WERI-Rb-1 (cell line): ENCODE data around the gene SETX.
"Not testable (repeated sequence)": the region's sequence is repeated elsewhere in the genome, so short reads cannot be mapped to it uniquely, and the experiment has no call there.

Source experiments
- DNase-seq: peaks from one replicate; pipeline ENCODE4 v3.0.0-alpha.2; 2020
- H3K27ac ChIP-seq: fragments of 250-450 bp; sonication (Bioruptor Pico); 2 replicates; pipeline ENCODE4 v1.5.1; 2020; ENCODE audit warnings: mild to moderate bottlenecking, moderate library complexity
- H3K27me3 ChIP-seq: fragments of 250-450 bp; sonication (Bioruptor Pico); 2 replicates; pipeline ENCODE4 v1.5.1; 2021; ENCODE audit warnings: mild to moderate bottlenecking, low read depth, moderate library complexity; ENCODE audit not compliant: insufficient read depth, severe bottlenecking
- H3K36me3 ChIP-seq: fragments of 250-450 bp; sonication (Bioruptor Pico); 2 replicates; pipeline ENCODE4 v1.5.1; 2020; ENCODE audit warnings: mild to moderate bottlenecking, moderate library complexity
- H3K4me3 ChIP-seq: 2 replicates; pipeline ENCODE4 v1.5.1; 2011; ENCODE audit warnings: low read depth, mild to moderate bottlenecking, control low read depth, low read length
- H3K9me3 ChIP-seq: fragments of 250-450 bp; sonication (Bioruptor Pico); 2 replicates; pipeline ENCODE4 v1.5.1; 2021; ENCODE audit warnings: mild to moderate bottlenecking, moderate library complexity; ENCODE audit not compliant: severe bottlenecking
- TF ChIP-seq, protein P1 (sequence below): IDR thresholded peaks from 2 replicates; pipeline ENCODE4 v1.5.1; 2011; ENCODE audit warnings: low read depth, mild to moderate bottlenecking, control low read depth, inconsistent platforms, low read length

Gene SETX

DNA sequence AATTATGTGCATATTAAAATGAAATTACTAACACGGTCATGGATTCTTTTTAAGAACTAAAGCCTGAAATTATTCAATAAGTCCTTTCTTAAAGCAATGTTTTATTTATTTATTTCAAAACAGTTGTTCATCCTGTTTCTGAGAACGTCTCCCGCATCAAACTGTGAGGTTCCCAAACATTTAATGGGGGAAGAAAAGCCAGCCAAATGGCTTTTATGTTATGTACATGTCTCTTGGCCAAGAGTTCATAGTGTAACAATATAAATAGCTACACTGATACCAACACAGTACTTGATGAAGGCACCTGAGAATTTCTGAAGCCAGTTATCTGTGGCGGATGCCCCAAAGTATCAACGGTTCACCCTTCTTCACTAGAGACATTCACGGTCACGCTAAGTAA is 36.2 kb upstream of the SETX start:
- H3K4me3 ChIP-seq, result no peak overlapping the region
- peaks cover 89% of the 10 kb centered on the region for H3K36me3 ChIP-seq
- H3K27me3 ChIP-seq, result no peaks in the 10 kb centered on the region
- no peaks in the 10 kb centered on the region for H3K9me3 ChIP-seq
- TF ChIP-seq, protein P1, sequence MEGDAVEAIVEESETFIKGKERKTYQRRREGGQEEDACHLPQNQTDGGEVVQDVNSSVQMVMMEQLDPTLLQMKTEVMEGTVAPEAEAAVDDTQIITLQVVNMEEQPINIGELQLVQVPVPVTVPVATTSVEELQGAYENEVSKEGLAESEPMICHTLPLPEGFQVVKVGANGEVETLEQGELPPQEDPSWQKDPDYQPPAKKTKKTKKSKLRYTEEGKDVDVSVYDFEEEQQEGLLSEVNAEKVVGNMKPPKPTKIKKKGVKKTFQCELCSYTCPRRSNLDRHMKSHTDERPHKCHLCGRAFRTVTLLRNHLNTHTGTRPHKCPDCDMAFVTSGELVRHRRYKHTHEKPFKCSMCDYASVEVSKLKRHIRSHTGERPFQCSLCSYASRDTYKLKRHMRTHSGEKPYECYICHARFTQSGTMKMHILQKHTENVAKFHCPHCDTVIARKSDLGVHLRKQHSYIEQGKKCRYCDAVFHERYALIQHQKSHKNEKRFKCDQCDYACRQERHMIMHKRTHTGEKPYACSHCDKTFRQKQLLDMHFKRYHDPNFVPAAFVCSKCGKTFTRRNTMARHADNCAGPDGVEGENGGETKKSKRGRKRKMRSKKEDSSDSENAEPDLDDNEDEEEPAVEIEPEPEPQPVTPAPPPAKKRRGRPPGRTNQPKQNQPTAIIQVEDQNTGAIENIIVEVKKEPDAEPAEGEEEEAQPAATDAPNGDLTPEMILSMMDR, result no peak
- DNase-seq, result no peak
- H3K27ac ChIP-seq, result no peak overlapping the region

DNA sequence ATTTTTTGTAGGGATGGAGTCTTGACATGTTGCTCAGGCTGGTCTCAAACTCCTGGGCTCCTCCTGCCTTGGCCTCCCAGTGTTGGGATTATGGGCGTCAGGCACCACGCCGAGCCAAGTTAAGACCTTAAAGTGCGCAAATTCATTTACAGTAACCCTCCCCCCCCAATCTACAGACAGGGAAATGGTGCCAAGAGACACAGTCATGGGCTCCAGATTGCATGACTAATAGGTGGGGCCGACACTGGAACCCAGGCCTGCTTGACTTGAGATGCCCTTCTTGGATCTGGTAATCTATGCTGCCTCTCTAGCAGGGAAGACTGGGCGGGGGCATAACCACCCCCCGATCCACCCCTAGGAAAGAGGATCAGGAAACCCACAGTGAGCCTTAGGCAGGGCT is 32.3 kb upstream of the SETX start:
- Histone ChIP-seq H3K4me3 (no peak overlapping the region), H3K9me3 (no peaks in the 10 kb centered on the region), H3K27ac (no peak overlapping the region), H3K36me3 (peaks cover 81% of the 10 kb centered on the region), H3K27me3 (no peaks in the 10 kb centered on the region)
- no peak for DNase-seq
- TF ChIP-seq, protein P1, result no peak

DNA sequence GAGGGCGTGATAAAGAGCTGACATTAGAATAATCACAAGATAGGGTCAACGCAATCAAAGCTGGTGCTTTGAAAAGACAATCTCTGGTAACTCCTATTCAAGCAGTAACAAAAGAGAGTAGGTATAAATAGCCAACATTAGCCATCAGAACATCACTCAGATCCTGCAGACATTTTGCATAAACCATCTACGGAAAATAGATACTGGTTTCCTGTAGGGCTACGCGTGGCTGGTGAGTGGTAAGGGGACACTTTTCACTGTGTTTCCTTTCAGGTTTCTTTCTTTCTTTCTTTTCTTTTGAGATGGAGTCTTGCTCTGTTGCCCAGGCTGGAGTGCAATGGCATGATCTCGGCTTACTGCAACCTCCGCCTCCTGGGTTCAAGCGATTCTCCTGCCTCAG is 29.6 kb upstream of the SETX start:
- Histone ChIP-seq H3K36me3 (peaks cover 83% of the 10 kb centered on the region), H3K27ac (no peak overlapping the region), H3K9me3 (no peaks in the 10 kb centered on the region), H3K27me3 (no peaks in the 10 kb centered on the region), H3K4me3 (no peak overlapping the region)
- DNase-seq, result no peak
- TF ChIP-seq, protein P1, result no peak

DNA sequence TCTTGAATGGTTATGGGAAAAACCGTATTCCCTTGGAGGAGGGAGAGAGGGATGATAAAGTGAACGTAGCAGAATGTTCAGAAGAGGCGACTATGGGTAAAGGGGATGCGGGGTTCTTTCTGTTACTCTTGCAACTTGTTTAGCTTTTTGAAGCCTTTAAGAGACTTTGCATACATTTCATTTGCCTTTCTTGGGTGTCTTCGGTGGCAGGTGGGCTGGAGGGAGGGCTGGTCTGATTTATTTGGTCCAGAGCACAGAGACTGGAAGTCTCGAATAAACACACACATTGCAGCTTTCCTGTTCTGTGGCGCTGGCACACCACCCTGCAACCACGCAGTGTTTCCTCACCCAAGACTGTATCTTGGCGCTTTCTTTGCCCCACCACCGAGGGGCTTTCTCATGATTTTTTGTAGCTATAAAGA is 28.7 kb upstream of the SETX start:
- DNase-seq, result no peak

DNA sequence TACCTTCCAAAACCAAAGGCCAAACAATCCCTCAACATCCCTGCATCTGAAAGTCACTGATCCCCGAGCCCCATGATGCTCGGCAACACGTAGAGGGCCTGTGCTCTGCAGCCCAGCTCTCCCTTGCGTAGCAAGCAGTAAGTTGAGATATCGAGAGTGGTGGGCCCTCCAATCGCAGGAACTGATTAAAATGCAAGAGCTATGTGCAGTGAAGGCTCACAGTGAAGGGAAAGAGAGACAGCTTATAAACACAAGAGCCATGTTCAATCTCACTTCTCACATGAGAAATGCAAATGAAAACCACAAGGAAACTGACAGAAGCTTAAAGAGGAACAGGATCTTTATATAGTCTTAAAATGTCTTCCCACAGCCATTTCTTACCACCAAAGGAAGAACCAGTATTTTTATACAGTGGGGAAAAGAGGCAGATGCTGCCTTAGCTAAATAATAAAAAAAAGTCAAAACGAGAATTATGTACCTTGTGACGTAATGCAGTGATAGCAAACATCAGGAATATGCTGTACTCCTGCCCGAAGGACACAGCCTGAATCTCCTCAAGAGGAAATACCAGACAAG is 27.3 kb upstream of the SETX start:
- TF ChIP-seq, protein P1, result no peak
- H3K27me3 ChIP-seq, result no peaks in the 10 kb centered on the region
- peaks cover 72% of the 10 kb centered on the region for H3K36me3 ChIP-seq
- no peak overlapping the region for H3K4me3 ChIP-seq
- H3K27ac ChIP-seq, result no peak overlapping the region
- DNase-seq, result no peak
- no peaks in the 10 kb centered on the region for H3K9me3 ChIP-seq

More for the DNA sequence above, 28.7 kb upstream of the SETX start:
- peaks cover 83% of the 10 kb centered on the region for H3K36me3 ChIP-seq
- no peak overlapping the region for H3K27ac ChIP-seq
- TF ChIP-seq, protein P1, result no peak
- H3K4me3 ChIP-seq, result no peak overlapping the region
- no peaks in the 10 kb centered on the region for H3K27me3 ChIP-seq
- no peaks in the 10 kb centered on the region for H3K9me3 ChIP-seq

DNA sequence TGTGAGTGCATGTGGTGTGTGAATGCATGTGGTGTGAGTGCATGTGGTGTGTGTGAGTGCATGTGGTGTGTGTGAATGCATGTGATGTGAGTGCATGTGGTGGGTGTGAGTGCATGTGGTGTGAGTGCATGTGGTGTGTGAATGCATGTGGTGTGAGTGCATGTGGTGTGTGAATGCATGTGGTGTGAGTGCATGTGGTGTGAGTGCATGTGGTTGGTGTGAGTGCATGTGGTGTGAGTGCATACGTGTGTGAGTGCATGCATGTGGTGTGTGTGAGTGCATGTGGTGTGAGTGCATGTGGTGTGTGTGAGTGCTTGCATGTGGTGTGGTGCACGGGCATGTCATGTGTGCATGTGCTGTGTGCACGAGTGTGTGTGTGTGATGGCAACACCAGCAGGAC is 23.6 kb upstream of the SETX start:
- not testable (repeated sequence) for H3K27me3 ChIP-seq, H3K9me3 ChIP-seq, DNase-seq, H3K27ac ChIP-seq, H3K4me3 ChIP-seq
- peaks cover 49% of the 10 kb centered on the region for H3K36me3 ChIP-seq

DNA sequence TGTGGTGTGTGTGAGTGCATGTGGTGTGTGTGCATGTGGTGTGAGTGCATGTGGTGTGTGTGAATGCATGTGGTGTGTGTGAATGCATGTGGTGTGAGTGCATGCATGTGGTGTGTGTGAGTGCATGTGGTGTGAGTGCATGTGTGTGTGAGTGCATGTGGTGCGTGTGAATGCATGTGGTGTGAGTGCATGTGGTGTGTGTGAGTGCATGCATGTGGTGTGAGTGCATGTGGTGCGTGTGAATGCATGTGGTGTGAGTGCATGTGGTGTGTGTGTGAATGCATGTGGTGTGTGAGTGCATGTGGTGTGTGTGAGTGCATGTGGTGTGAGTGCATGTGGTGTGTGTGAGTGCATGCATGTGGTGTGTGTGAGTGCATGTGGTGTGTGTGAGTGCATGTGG is 23.0 kb upstream of the SETX start:
- not testable (repeated sequence) for DNase-seq, H3K27me3 ChIP-seq, H3K4me3 ChIP-seq, H3K9me3 ChIP-seq, H3K27ac ChIP-seq
- peaks cover 47% of the 10 kb centered on the region for H3K36me3 ChIP-seq
